GM18519 (cell line): ENCODE measurements around the gene PLCB4.

Experiments
- ATAC-seq: cut with Tn5 transposase; IDR thresholded peaks from one replicate; pipeline ENCODE4 v1.9.1; 2021; ENCODE audit warnings: mild to moderate bottlenecking, moderate library complexity; ENCODE audit not compliant: unreplicated experiment, low FRiP score

Gene PLCB4

DNA sequence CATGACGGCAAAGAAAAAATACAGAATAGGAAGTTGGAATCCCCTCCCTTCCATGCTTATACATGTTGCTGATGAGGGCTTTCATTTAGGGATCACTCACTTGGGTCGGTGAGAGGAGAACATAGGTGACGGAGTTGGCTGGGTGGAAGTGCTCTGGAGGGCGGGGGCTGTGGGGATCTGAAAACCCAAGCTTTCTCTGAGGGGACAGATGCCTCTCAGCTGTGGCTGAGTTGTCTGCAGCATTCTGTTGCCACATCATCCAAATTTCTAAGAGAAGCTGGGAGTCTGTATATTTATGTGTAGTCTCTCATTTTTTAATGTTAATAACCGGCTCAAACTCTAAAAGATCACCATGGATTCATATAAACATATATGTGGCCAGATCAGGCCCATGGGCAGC is 141.5 kb downstream of the PLCB4 start:
- ATAC-seq, result no peak

GRCh38 chr20:9211016-9211760 is 142.3 kb downstream of the PLCB4 start:
- ATAC-seq, result no peak

GRCh38 chr20:9212735-9213134 is 143.8 kb downstream of the PLCB4 start:
- no peak for ATAC-seq

GRCh38 chr20:9214685-9215084 is 145.8 kb downstream of the PLCB4 start:
- no peak for ATAC-seq

- peak; percentile 51 for ATAC-seq
Measured at GRCh38 chr20:9215539-9215938, 146.7 kb downstream of the PLCB4 start.

DNA sequence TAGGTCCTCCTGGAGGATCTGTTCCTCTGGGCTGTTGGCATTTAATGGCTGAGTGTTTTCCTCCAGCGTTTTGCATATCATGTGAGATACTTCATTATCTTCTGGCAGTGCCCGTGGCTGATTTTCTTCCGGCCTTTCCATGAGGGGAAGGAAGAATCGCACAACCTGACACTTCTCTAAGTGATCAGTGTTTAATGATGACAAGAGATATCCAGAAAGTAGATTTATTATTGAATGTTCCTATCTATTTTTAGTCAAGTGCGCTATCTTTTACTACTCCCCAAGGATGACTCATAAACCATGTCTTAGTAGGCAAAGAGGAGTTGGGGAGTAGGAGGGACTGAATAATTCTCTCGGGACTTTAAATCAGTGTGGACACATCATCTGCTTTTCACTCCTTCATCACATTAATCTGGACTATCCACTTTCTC is 149.7 kb downstream of the PLCB4 start:
- no peak for ATAC-seq

- no peak for ATAC-seq
Measured at GRCh38 chr20:9220874-9221547, 152.1 kb downstream of the PLCB4 start.

DNA sequence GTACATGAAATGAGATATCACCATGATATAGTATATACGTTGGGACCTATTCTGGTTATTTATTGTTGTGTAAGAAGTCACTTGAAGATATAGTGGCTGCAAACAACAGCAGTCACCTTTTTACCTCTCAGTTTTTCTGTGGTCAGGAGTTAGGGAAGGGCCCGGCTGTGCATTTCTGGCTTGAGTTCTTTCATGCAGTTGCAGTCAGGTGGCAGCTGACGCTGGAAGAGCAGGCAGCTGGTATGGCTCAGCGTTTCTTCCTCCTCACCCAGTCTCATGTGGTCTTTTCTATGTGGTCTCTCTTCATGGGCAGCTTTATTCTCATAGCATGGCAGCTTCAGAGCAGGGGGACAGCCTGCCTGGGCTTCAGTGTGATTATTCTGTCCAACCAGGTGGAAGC is 154.4 kb downstream of the PLCB4 start:
- no peak for ATAC-seq

- no peak for ATAC-seq
Measured at GRCh38 chr20:9225879-9226278, 157.0 kb downstream of the PLCB4 start.

GRCh38 chr20:9227896-9228615 is 159.2 kb downstream of the PLCB4 start:
- no peak for ATAC-seq

GRCh38 chr20:9228774-9229450 is 160.0 kb downstream of the PLCB4 start:
- no peak for ATAC-seq

- ATAC-seq, result no peak
Measured at GRCh38 chr20:9230406-9230805, 161.5 kb downstream of the PLCB4 start.

DNA sequence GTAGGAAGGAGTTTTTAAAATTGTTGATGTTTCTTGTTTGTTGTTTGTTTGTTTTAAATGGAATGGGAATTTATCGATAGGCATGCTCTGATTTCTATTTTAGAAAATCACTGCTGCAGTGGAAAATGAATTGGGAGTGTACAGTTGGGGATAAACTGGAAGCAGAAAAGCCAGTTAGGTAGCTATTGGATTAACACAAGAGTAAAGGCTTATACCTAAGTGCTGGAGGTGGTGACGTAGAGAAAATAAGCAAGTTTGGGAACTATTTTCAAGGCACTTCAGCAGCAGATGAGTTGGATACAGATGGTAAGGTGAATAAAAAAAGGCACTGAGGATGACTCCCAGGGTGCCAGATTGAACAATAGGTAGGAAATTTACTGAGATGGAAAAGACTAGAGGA is 164.9 kb downstream of the PLCB4 start:
- ATAC-seq, result no peak

DNA sequence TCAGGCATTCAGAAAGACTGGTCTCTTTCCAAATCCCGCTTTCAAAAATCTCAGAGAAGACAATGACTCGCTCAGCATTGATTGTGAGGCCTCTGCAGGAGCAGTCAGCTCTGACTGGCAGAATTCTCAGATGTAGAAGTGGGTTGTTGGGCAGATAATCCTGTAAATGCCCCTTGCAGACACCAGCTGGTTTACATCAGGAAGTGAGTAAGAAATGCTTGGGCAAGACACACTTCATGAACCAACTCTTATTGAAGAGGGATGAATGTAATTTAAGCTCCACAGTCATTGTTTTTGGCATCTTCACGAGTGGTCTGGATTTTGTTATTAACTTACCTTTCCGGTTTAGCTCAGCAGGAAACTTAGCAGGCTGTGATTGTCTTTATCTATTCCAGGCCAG is 166.6 kb downstream of the PLCB4 start:
- no peak for ATAC-seq

GRCh38 chr20:9236458-9236857 is 167.6 kb downstream of the PLCB4 start:
- no peak for ATAC-seq

- no peak for ATAC-seq
Measured at GRCh38 chr20:9241232-9241692, 172.4 kb downstream of the PLCB4 start.

GRCh38 chr20:9241721-9242427 is 173.0 kb downstream of the PLCB4 start:
- ATAC-seq, result no peak

DNA sequence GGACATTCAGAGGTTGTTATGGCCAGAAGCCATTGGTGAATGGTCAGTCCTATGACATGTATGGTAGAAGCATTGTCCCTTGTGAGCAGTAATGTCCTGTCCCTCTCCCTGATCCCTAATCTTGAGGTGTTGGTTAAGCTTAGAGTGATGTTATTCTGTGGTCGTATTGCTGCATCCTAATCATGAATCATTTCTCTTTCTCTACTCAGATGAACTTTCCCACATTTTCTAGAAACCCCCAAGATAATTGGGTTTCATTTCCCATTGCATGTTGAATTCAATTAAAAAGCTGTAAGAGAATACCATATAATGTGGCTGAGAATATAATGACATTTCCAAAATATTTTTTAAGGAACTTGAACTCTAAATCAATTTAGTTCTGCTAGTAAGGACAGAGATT is 175.1 kb downstream of the PLCB4 start:
- no peak for ATAC-seq

DNA sequence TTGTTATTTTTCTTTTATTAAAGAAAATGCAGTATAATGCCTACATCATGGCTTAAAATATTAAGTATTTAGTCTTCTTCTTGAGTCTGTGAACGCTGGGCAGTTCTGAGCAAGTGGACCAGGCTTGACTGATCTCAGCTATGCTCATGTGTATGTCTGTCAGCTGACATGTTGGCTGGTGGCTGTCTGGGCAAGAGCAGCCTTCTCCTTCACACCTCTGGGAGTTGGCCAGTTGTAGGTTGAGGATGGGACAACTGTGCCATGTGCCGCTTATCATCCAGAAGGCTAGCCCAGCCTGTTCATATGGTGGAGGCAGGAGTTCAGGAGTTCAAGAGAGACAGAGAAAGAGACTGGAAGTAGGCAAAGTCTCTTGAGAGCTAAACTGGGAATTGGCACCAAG is 175.9 kb downstream of the PLCB4 start:
- ATAC-seq, result no peak

GRCh38 chr20:9246731-9247130 is 177.8 kb downstream of the PLCB4 start:
- no peak for ATAC-seq
